CD4-positive, alpha-beta T cell treated with Interleukin-12 subunit alpha and Interleukin-12 subunit beta, for 1 hour (primary cell): ENCODE results near the gene SPIN3.
"Not testable (repeated sequence)": the region's sequence is repeated elsewhere in the genome, so short reads cannot be mapped to it uniquely, and the experiment has no call there.

ENCODE experiments used
- DNase-seq: peaks from one replicate; pipeline ENCODE4 v3.0.0-alpha.2; 2020

Gene SPIN3

GRCh38 chrX:56995271-56995994 lies at the start of gene SPIN3:
Gene SPIN3, minus strand, starts transcription at chrX:56995541. Its CDS starts 594 bp downstream, at chrX:56994947.
- peak; percentile 55 for DNase-seq

GRCh38 chrX:57044245-57044644 lies 48.9 kb upstream of the SPIN3 start:
- no peak for DNase-seq

- DNase-seq, result not testable (repeated sequence)
These were observed 41.9 kb upstream of the SPIN3 start for GRCh38 chrX:57037265-57037664.

GRCh38 chrX:56994375-56995270 lies 718 bp downstream of the SPIN3 start:
- DNase-seq, result no peak

GRCh38 chrX:56987741-56988140 lies 7.6 kb downstream of the SPIN3 start:
- no peak for DNase-seq

- no peak for DNase-seq
These were observed 9.2 kb downstream of the SPIN3 start for GRCh38 chrX:56986138-56986537.

- peak; percentile 59 for DNase-seq
These were observed 17.2 kb downstream of the SPIN3 start for GRCh38 chrX:56978172-56978571.

- DNase-seq, result no peak
These were observed 19.7 kb downstream of the SPIN3 start for GRCh38 chrX:56975611-56976010.

- DNase-seq, result no peak
These were observed 20.9 kb downstream of the SPIN3 start for GRCh38 chrX:56974408-56974807.

GRCh38 chrX:56969559-56969958 lies 25.8 kb downstream of the SPIN3 start:
- DNase-seq, result no peak

- no peak for DNase-seq
These were observed 26.4 kb downstream of the SPIN3 start for GRCh38 chrX:56968980-56969379.

GRCh38 chrX:56963377-56963776 lies 32.0 kb downstream of the SPIN3 start:
- DNase-seq, result peak; percentile 30

GRCh38 chrX:56947699-56948098 lies 47.6 kb downstream of the SPIN3 start:
- no peak for DNase-seq

GRCh38 chrX:56946201-56946600 lies 49.1 kb downstream of the SPIN3 start:
- DNase-seq, result not testable (repeated sequence)

GRCh38 chrX:56945226-56945625 lies 50.1 kb downstream of the SPIN3 start:
- DNase-seq, result not testable (repeated sequence)

- DNase-seq, result no peak
These were observed 52.1 kb downstream of the SPIN3 start for GRCh38 chrX:56943264-56943663.
